ENCODE data around the gene HOXA2. TPM values are rescaled to one million over a fixed set of nuclear protein-coding genes. Genes with fewer than 3 reads are reported as not detected.

HOXA2 gene
- not detected in 2 replicates for total RNA-seq (2021)
- not detected for Bru-seq, nascent RNA
- not detected for BruChase-seq, experiment 1, labeled RNA remaining after a 2-hour chase
- not detected for BruChase-seq, experiment 2, labeled RNA remaining after a 6-hour chase
- long read RNA-seq: 0 reads

DNA sequence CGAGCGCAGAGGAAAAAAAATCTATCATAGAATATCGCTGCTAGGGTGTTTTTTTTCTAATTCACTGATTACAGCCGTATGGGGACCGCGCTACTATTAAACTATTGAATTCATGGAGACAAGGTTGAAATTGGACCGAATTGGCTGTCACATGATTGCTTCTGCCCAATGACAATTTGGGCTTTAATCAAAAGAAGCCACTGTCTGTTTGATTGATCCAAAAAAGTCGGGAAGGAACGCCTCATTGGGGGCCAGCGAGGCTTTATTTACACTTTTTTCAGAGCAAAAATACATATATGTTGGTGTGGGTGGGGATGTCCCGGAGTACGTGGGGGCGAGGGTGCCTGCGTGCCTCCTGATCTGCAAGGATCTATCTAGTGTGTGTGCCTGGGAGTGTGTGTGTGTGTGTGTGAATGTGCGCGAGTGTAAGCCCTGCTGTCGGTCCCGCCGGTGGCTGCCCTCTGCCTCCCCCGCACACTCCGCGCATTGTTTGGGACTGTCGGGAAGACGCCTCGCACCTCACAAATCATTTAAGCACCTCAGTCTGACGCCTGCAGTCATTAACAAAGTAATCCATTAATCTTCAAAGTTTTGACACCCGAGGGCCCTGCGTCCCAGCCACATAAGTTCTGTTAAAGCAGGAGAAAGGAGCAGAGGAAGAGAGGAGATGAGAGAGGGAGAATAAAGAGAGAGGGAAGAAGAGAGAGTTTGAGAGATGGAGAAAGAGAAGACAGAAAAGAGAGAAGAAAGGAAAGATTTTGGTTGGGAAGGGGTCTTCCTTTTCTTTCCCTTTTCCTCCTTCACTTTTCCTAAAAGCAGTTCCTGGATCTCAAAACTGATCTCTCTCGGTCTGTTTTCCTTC lies at the start of gene HOXA2:
Gene HOXA2, minus strand, starts transcription at position 103 of the 862 bp plus-strand sequence. CDS start 183 bp downstream, outside the sequence.
- intact Hi-C loops (cut with micrococcal nuclease; ENCODE audit: unreplicated experiment): no loop called here
- H3K4me3 ChIP-seq (ENCODE audit: low read depth, low read length, poor library complexity, severe bottlenecking): no peak within 1 kb of the TSS
- no peak for DNase-seq (ENCODE audit: low spot score)
- H3K4me1 ChIP-seq (ENCODE audit: insufficient read depth, low read length, poor library complexity, severe bottlenecking): no peaks in the 10 kb centered on the region
- POLR2A ChIA-PET (ENCODE audit: low non-redundant PET): no interaction called here
- TF ChIP-seq EZH2 (IDR thresholded peaks at IDR 0.05; ENCODE audit: borderline replicate concordance, low read depth, low read length, poor library complexity, severe bottlenecking): peak; percentile 51
- TF ChIP-seq, protein P1, sequence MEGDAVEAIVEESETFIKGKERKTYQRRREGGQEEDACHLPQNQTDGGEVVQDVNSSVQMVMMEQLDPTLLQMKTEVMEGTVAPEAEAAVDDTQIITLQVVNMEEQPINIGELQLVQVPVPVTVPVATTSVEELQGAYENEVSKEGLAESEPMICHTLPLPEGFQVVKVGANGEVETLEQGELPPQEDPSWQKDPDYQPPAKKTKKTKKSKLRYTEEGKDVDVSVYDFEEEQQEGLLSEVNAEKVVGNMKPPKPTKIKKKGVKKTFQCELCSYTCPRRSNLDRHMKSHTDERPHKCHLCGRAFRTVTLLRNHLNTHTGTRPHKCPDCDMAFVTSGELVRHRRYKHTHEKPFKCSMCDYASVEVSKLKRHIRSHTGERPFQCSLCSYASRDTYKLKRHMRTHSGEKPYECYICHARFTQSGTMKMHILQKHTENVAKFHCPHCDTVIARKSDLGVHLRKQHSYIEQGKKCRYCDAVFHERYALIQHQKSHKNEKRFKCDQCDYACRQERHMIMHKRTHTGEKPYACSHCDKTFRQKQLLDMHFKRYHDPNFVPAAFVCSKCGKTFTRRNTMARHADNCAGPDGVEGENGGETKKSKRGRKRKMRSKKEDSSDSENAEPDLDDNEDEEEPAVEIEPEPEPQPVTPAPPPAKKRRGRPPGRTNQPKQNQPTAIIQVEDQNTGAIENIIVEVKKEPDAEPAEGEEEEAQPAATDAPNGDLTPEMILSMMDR (conservative IDR thresholded peaks at IDR 0.05; ENCODE audit: low read depth, low read length): no peak
- no TSS peak for BruUV-seq (replicated peaks)
- H3K9me3 ChIP-seq (ENCODE audit: low read depth, low read length, poor library complexity, severe bottlenecking): no peaks in the 10 kb centered on the region
- no peak within 1 kb of the TSS for H3K27ac ChIP-seq (ENCODE audit: low read depth, low read length, poor library complexity, severe bottlenecking)
- no peaks in the 10 kb centered on the region for H3K36me3 ChIP-seq (ENCODE audit: insufficient read depth, low read length, poor library complexity, severe bottlenecking)
- CTCF ChIA-PET: no interaction called here
- H3K27me3 ChIP-seq (replicated peaks; ENCODE audit: insufficient read depth, low read depth, low read length, poor library complexity): peaks cover 100% of the 10 kb centered on the region

DNA sequence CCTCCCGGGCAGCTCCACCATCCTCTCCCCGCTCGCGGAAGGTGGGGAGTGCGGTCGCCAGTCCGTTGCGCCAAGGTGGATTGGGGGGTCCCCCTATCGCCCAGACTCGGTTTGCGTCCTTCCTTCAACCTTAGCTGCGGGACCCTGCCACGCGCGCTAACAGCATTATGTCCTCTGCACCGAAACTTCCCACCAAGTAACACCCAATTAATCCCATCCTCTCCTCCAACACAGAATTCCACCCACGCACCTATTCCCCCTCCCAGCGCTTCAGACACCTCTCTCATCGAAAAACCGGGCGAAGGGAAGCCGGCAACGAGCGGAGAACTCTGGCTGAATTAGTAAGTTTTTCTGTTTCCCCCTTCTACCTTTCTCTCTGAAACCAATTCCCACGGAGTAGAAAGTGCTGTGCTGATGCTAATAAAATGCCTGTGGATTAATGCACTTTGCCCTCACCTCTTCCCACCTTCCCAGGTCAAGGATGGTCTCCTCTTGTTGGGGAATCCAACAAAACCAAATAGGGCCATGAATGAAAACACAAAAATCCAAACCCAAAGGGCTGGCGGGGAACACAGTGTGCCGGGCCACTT lies 49.0 kb upstream of the HOXA2 start:
- intact Hi-C loops (cut with micrococcal nuclease; ENCODE audit: unreplicated experiment): no loop called here
- no peak for TF ChIP-seq EZH2 (IDR thresholded peaks at IDR 0.05; ENCODE audit: borderline replicate concordance, low read depth, low read length, poor library complexity, severe bottlenecking)
- TF ChIP-seq, protein P1 (conservative IDR thresholded peaks at IDR 0.05; ENCODE audit: low read depth, low read length): no peak
- Histone ChIP-seq H3K4me1 (ENCODE audit: insufficient read depth, low read length, poor library complexity, severe bottlenecking) (peaks cover 13% of the 10 kb centered on the region), H3K27ac (ENCODE audit: low read depth, low read length, poor library complexity, severe bottlenecking) (no peak overlapping the region), H3K4me3 (ENCODE audit: low read depth, low read length, poor library complexity, severe bottlenecking) (peak overlapping the region; percentile 26), H3K36me3 (ENCODE audit: insufficient read depth, low read length, poor library complexity, severe bottlenecking) (no peaks in the 10 kb centered on the region), H3K27me3 (replicated peaks; ENCODE audit: insufficient read depth, low read depth, low read length, poor library complexity) (peaks cover 94% of the 10 kb centered on the region), H3K9me3 (ENCODE audit: low read depth, low read length, poor library complexity, severe bottlenecking) (no peaks in the 10 kb centered on the region)
- BruUV-seq (replicated peaks): no TSS peak
- DNase-seq (ENCODE audit: low spot score): no peak
- ChIA-PET POLR2A (ENCODE audit: low non-redundant PET) (no interaction called here), CTCF (interaction anchor here (1.7 kb wide), 1 partner anchor 9 kb away, joined by 5 read pairs; no protein-coding TSS in a partner anchor)

DNA sequence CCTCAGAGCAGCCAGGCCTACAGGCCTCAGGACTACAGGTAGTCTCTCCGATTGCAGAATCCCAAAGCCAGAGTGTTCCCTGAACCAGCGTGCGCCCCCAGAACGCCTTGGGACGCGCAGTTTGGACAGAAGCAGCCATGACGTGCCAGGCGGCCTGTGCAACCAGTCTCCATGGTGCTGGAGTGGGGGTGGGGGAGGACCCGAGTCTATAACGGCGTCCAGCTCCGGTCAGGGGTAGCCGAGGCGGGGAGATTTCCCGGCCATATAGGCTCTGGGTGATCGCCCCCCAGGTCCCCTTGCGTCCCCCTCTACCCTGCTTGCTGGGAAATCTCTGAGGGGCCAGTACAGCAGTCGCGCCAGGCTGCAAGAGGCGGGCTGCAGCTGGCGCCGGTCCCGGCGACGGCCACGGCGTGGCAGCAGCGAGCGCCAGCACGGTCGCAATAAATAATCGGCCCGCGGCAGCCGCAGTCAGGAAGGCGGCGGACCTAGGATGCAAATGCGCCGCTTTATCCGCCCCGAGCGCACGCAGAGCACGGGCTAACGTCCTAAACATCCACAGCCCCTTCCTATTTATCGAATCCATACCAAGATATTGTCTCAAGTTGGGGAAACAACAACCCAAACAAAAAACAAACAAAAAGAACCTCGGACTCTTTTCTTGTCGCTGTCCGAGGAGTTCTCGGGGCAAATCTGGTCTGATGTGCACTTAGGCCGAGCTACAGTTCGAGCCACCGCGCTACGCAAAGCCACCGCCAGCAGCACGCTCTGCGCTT lies 48.3 kb upstream of the HOXA2 start:
- H3K4me3 ChIP-seq (ENCODE audit: low read depth, low read length, poor library complexity, severe bottlenecking): peak overlapping the region; percentile 26
- no peaks in the 10 kb centered on the region for H3K9me3 ChIP-seq (ENCODE audit: low read depth, low read length, poor library complexity, severe bottlenecking)
- H3K27me3 ChIP-seq (replicated peaks; ENCODE audit: insufficient read depth, low read depth, low read length, poor library complexity): peaks cover 94% of the 10 kb centered on the region
- CTCF ChIA-PET: interaction anchor here (1.7 kb wide), 1 partner anchor 10 kb away, joined by 5 read pairs; no protein-coding TSS in a partner anchor
- H3K36me3 ChIP-seq (ENCODE audit: insufficient read depth, low read length, poor library complexity, severe bottlenecking): no peaks in the 10 kb centered on the region
- TF ChIP-seq EZH2 (IDR thresholded peaks at IDR 0.05; ENCODE audit: borderline replicate concordance, low read depth, low read length, poor library complexity, severe bottlenecking): peak; percentile 77
- TF ChIP-seq, protein P1 (conservative IDR thresholded peaks at IDR 0.05; ENCODE audit: low read depth, low read length): peak; percentile 88
- H3K27ac ChIP-seq (ENCODE audit: low read depth, low read length, poor library complexity, severe bottlenecking): no peak overlapping the region
- intact Hi-C loops (cut with micrococcal nuclease; ENCODE audit: unreplicated experiment): no loop called here
- POLR2A ChIA-PET (ENCODE audit: low non-redundant PET): no interaction called here
- peak; percentile 81 for DNase-seq (ENCODE audit: low spot score)
- BruUV-seq (replicated peaks): no TSS peak
- peaks cover 9% of the 10 kb centered on the region for H3K4me1 ChIP-seq (ENCODE audit: insufficient read depth, low read length, poor library complexity, severe bottlenecking)
